GM06990 (cell line): ENCODE results near the gene FRZB.
"Not testable (repeated sequence)": the region's sequence is repeated elsewhere in the genome, so short reads cannot be mapped to it uniquely, and the experiment has no call there.

Experiments used
- DNase-seq: peaks from one replicate; pipeline ENCODE4 v3.0.0-alpha.2; 2011; ENCODE audit not compliant: insufficient read length; ENCODE audit errors: extremely low read depth
- H3K27me3 ChIP-seq: replicated peaks from 2 replicates; pipeline ENCODE4 v1.6.0; 2011; ENCODE audit warnings: low read length; ENCODE audit not compliant: control insufficient read depth, insufficient read depth
- H3K36me3 ChIP-seq: 2 replicates; pipeline ENCODE4 v1.5.1; 2011; ENCODE audit warnings: low read length; ENCODE audit not compliant: control insufficient read depth, insufficient read depth
- H3K4me3 ChIP-seq: replicated peaks from 2 replicates; pipeline ENCODE4 v1.5.1; 2011; ENCODE audit warnings: low read depth, mild to moderate bottlenecking, control low read depth, low read length
- CTCF ChIP-seq: IDR thresholded peaks from 2 replicates; pipeline ENCODE4 v1.5.1; 2011; ENCODE audit warnings: low read length, control low read depth, mild to moderate bottlenecking, inconsistent platforms; ENCODE audit not compliant: insufficient read depth, poor library complexity, severe bottlenecking

Gene FRZB

DNA sequence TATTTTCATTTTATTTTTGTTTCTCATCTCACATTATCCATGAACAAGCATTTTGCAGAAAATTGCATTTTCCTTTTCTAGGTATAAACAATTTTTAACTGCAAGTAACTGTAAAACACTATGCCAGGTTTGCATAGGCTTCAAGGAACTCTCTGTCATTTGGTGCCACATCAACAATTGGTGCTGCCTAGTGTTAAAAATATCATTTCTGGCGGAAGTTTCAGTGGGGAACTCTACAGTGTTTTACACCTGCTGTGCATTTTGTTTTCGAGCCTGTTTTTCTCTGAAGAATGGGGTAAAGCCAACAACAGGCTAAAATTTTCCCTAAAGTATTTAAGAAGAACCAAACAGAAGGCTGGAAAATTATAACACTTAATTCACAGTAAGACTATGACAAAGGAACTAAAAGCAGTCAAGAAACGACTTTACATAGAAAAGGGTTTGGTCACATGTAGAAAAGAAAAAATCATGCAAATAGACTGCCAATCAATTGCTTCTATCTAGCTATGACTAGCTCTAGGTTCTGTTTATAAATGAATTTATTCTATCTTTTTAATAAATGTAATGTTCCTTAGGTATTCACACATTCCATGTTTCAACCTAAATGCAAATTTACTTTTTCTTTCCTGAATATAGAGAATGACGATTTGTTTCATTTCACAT is 21.4 kb upstream of the FRZB start:
- no peak for TF ChIP-seq CTCF
- H3K4me3 ChIP-seq: no peak overlapping the region
- no peaks in the 10 kb centered on the region for H3K27me3 ChIP-seq
- no peaks in the 10 kb centered on the region for H3K36me3 ChIP-seq
- DNase-seq: no peak

DNA sequence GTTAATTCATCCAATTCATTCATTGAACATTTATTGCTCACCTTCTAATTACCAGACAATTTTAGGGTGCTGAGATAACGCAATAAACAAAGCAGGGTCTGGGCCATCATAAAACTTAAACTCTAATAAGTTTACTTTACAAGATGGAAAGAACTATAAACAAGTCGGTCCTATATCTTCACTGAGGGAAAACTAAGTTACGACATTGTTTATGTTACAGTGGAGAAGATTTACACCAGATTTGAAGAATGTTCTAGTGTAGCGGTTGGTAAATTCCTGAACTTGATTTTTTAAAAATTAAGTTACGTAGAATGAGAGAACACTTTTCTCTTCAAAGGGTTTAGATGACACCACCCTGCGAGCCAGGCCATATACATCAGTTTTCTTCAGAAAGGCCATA is 20.7 kb upstream of the FRZB start:
- H3K4me3 ChIP-seq: no peak overlapping the region
- no peak for TF ChIP-seq CTCF
- no peak for DNase-seq
- H3K36me3 ChIP-seq: no peaks in the 10 kb centered on the region
- no peaks in the 10 kb centered on the region for H3K27me3 ChIP-seq

DNA sequence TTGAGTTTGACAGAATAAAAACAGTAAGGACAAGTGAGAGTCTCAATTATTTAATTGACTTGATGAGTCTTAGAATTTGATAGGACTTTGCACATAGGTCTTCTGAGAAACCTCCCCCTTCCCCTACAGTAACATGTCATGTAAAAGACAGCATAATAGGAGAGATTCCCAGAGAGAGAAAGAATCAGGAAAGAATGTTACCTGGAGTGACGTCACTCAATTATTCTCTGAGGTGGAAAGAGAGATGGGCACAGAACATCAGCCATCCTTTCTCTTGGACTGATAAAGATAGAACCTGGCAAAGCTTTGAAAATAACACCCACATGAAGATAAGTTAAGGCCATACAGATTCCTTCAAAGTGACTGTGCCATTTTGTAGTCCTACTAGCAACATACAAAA is 19.3 kb upstream of the FRZB start:
- no peak for TF ChIP-seq CTCF
- Histone ChIP-seq H3K27me3 (no peaks in the 10 kb centered on the region), H3K36me3 (no peaks in the 10 kb centered on the region), H3K4me3 (no peak overlapping the region)
- no peak for DNase-seq

- Histone ChIP-seq H3K36me3 (no peaks in the 10 kb centered on the region), H3K27me3 (no peaks in the 10 kb centered on the region), H3K4me3 (no peak overlapping the region)
- DNase-seq: no peak
- TF ChIP-seq CTCF: no peak
Measured at GRCh38 chr2:182883451-182883850, 17.0 kb upstream of the FRZB start.

GRCh38 chr2:182880100-182880499 is 13.7 kb upstream of the FRZB start:
- not testable (repeated sequence) for DNase-seq, H3K4me3 ChIP-seq, H3K36me3 ChIP-seq, H3K27me3 ChIP-seq

DNA sequence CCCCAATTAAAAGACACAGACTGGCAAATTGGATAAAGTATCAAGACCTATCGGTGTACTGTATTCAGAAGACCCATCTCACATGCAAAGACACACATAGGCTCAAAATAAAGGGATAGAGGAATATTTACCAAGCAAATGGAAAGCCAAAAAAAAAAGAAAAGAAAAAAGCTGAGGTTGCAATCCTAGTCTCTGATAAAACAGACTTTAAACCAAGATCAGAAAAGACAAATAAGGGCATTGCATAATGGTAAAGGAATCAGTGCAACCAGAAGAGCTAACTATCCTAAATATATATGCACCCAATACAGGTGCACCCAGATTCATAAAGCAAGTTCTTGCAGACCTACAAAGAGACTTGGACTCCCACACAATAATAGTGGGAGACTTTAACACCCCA is 10.2 kb upstream of the FRZB start:
- not testable (repeated sequence) for DNase-seq, H3K27me3 ChIP-seq, H3K36me3 ChIP-seq, H3K4me3 ChIP-seq

DNA sequence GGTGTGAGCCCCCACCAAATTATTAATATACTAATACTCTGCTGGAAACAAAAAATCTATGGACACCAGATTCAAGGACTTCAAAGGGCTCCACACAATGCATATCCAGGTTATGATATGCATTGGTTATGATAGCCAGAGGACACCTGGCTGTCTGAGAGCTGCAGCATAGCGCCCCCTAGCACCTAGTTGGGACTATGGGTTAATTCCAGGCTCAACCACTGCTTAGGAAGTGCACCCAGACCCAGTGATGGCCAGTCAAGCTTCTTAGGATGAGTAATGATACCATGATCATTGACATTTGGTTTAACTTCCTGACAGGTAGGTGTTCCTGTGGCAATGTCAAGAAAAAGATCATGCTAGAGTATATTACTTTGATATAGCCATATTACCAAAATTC is 3.8 kb upstream of the FRZB start:
- no peaks in the 10 kb centered on the region for H3K36me3 ChIP-seq
- no peaks in the 10 kb centered on the region; the same call in 1 of the 2 replicates for H3K27me3 ChIP-seq
- no peak overlapping the region for H3K4me3 ChIP-seq
- DNase-seq: no peak
- peak; percentile 53 for TF ChIP-seq CTCF
